Mesenchymal stem cell (in vitro differentiated cells and primary cell): ENCODE data around the gene NR2F1-AS1.

Experiments used
- DNase-seq: peaks from one replicate; pipeline ENCODE4 v3.0.0-alpha.2; 2013
- H2AFZ ChIP-seq: one replicate; pipeline ENCODE4 v1.6.1; 2013; ENCODE audit warnings: low read depth, mild to moderate bottlenecking, control low read depth, inconsistent platforms, low read length, moderate library complexity
- H2AK5ac ChIP-seq: 2 replicates; pipeline ENCODE4 v1.6.1; 2013; ENCODE audit warnings: low read length, moderate library complexity, mild to moderate bottlenecking, inconsistent platforms; ENCODE audit not compliant: severe bottlenecking
- H2BK120ac ChIP-seq: one replicate; pipeline ENCODE4 v1.6.1; 2013; ENCODE audit warnings: low read depth, mild to moderate bottlenecking, inconsistent platforms, low read length, moderate library complexity
- H2BK12ac ChIP-seq, 2 experiments: one replicate each; pipeline ENCODE4 v1.6.1; 2013; ENCODE audit warnings: inconsistent platforms in 2 of 2, low read length in 2 of 2, mild to moderate bottlenecking in 2 of 2, moderate library complexity in 2 of 2, control low read depth in 1 of 2
- H2BK15ac ChIP-seq: one replicate; pipeline ENCODE4 v1.6.1; 2013; ENCODE audit warnings: mild to moderate bottlenecking, low read depth, inconsistent platforms; ENCODE audit not compliant: poor library complexity, severe bottlenecking
- H2BK5ac ChIP-seq: 2 replicates; pipeline ENCODE4 v1.6.1; 2013; ENCODE audit warnings: low read depth, mild to moderate bottlenecking, low read length, control low read depth, inconsistent platforms; ENCODE audit not compliant: poor library complexity, severe bottlenecking
- H3K14ac ChIP-seq, 2 experiments: one replicate each; pipeline ENCODE4 v1.6.1; 2013; ENCODE audit warnings: inconsistent platforms in 2 of 2, low read length in 2 of 2, control low read depth in 1 of 2, mild to moderate bottlenecking in 1 of 2, moderate library complexity in 1 of 2
- H3K18ac ChIP-seq, 2 experiments: one replicate each; pipeline ENCODE4 v1.6.1; 2013; ENCODE audit warnings: inconsistent platforms in 2 of 2, low read length in 2 of 2, control low read depth in 1 of 2, low read depth in 1 of 2, mild to moderate bottlenecking in 1 of 2
- H3K23ac ChIP-seq, 2 experiments: one replicate each; pipeline ENCODE4 v1.6.1; 2013; ENCODE audit warnings: inconsistent platforms in 2 of 2, low read length in 2 of 2, mild to moderate bottlenecking in 2 of 2, moderate library complexity in 2 of 2, control low read depth in 1 of 2
- H3K27ac ChIP-seq: 2 replicates; pipeline ENCODE4 v1.5.1; 2013; ENCODE audit warnings: mild to moderate bottlenecking, moderate library complexity, low read length, control low read depth, inconsistent platforms; ENCODE audit not compliant: poor library complexity, severe bottlenecking
- H3K27me3 ChIP-seq, 2 experiments: 2 replicates each; pipeline versions ENCODE4 v1.6.1 to v1.7.0; 2013; ENCODE audit warnings: low read length in 2 of 2, mild to moderate bottlenecking in 2 of 2, moderate library complexity in 2 of 2, control low read depth in 1 of 2, inconsistent platforms in 1 of 2; ENCODE audit not compliant: control insufficient read depth in 1 of 2, insufficient read depth in 1 of 2
- H3K36me3 ChIP-seq, 2 experiments: 2 replicates each; pipeline versions ENCODE4 v1.6.1 to v1.7.0; 2013; ENCODE audit warnings: low read length in 2 of 2, control low read depth in 1 of 2, inconsistent platforms in 1 of 2, low read depth in 1 of 2, mild to moderate bottlenecking in 1 of 2; ENCODE audit not compliant: insufficient read depth in 2 of 2, control insufficient read depth in 1 of 2
- H3K4ac ChIP-seq, 2 experiments: one replicate each; pipeline ENCODE4 v1.6.1; 2013; ENCODE audit warnings: inconsistent platforms in 2 of 2, low read length in 2 of 2, mild to moderate bottlenecking in 2 of 2, moderate library complexity in 2 of 2, control low read depth in 1 of 2, low read depth in 1 of 2
- H3K4me1 ChIP-seq: 2 replicates; pipeline ENCODE4 v1.6.1; 2013; ENCODE audit warnings: low read depth, low read length, control low read depth; ENCODE audit not compliant: control insufficient read depth, insufficient read depth
- H3K4me2 ChIP-seq: 2 replicates; pipeline ENCODE4 v1.6.1; 2013; ENCODE audit warnings: low read length, mild to moderate bottlenecking, inconsistent platforms; ENCODE audit not compliant: poor library complexity, severe bottlenecking
- H3K4me3 ChIP-seq, 2 experiments: 2 replicates each; pipeline versions ENCODE4 v1.5.1 to v1.7.0; 2013; ENCODE audit warnings: low read length in 2 of 2, mild to moderate bottlenecking in 2 of 2, control low read depth in 1 of 2, low read depth in 1 of 2; ENCODE audit not compliant: insufficient read depth in 1 of 2
- H3K79me1 ChIP-seq: replicated peaks from 2 replicates; pipeline ENCODE4 v1.6.1; 2013; ENCODE audit warnings: mild to moderate bottlenecking, control low read depth, low read length, inconsistent platforms; ENCODE audit not compliant: poor library complexity, severe bottlenecking
- H3K9ac ChIP-seq: 2 replicates; pipeline ENCODE4 v1.7.0; 2013; ENCODE audit warnings: mild to moderate bottlenecking, low read length, moderate library complexity
- H3K9me3 ChIP-seq: 2 replicates; pipeline ENCODE4 v1.7.0; 2013; ENCODE audit warnings: mild to moderate bottlenecking, low read length; ENCODE audit not compliant: control insufficient read depth
- H4K8ac ChIP-seq: one replicate; pipeline ENCODE4 v1.6.1; 2013; ENCODE audit warnings: inconsistent platforms, mild to moderate bottlenecking, low read length, moderate library complexity
- H4K91ac ChIP-seq: one replicate; pipeline ENCODE4 v1.6.1; 2013; ENCODE audit warnings: mild to moderate bottlenecking, low read length, inconsistent platforms
- WGBS: methylation state at CpG from one replicate; pipeline ENCODE4 v1.1.7; 2013; ENCODE audit warnings: mixed read lengths; 5-methylcytosine and 5-hydroxymethylcytosine counted together

NR2F1-AS1 gene

DNA sequence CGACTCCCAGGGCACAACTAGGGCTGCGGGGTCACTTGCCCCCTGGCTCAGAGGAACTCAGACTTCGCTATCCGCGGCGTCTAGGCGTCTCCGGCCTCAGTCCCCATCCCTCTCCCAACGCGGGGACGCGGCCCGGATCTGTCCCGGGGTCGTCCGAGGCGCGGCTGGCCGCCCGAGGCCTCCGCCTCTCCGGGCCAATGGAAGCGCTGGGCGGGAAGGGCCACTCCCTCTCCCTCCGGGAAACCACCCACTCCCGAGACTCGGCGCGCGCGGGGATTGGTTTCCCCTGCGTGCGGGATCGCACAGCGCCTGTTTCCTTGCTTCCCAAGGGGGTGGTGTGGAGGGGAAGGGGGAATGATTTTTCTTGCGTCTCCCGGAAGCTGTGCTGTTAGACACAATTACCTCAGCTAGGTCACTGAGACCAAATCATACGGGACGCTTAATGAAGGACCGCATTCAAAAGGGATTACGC, 40.3 kb upstream of the NR2F1-AS1 start:
- H3K18ac ChIP-seq = peak overlapping the region in 1 of 2 experiments; percentile 84
- H2BK5ac ChIP-seq = no peak overlapping the region
- DNase-seq = peak; percentile 81
- no peak overlapping the region for H2BK120ac ChIP-seq
- no peaks in the 10 kb centered on the region for H3K27me3 ChIP-seq
- H4K91ac ChIP-seq = no peak overlapping the region
- H2BK12ac ChIP-seq = peak overlapping the region in 1 of 2 experiments; percentile 31
- H3K4me1 ChIP-seq = no peaks in the 10 kb centered on the region
- no peak overlapping the region for H2AK5ac ChIP-seq
- H3K27ac ChIP-seq = no peak overlapping the region
- no peak overlapping the region for H3K14ac ChIP-seq
- H3K4me3 ChIP-seq = peak overlapping the region; percentile 73 to 90
- peak overlapping the region; percentile 19 for H4K8ac ChIP-seq
- H3K4ac ChIP-seq = no peak overlapping the region
- peak overlapping the region; percentile 94 for H2AFZ ChIP-seq
- no peak overlapping the region for H3K23ac ChIP-seq
- H3K9ac ChIP-seq = peak overlapping the region; percentile 76
- H2BK15ac ChIP-seq = peak overlapping the region; percentile 29
- under 1% methylated on average over 33 of the region's 41 CpGs for WGBS
- no peaks in the 10 kb centered on the region for H3K36me3 ChIP-seq
- no peaks in the 10 kb centered on the region for H3K79me1 ChIP-seq
- peak overlapping the region; percentile 81 for H3K4me2 ChIP-seq
- H3K9me3 ChIP-seq = no peaks in the 10 kb centered on the region

DNA sequence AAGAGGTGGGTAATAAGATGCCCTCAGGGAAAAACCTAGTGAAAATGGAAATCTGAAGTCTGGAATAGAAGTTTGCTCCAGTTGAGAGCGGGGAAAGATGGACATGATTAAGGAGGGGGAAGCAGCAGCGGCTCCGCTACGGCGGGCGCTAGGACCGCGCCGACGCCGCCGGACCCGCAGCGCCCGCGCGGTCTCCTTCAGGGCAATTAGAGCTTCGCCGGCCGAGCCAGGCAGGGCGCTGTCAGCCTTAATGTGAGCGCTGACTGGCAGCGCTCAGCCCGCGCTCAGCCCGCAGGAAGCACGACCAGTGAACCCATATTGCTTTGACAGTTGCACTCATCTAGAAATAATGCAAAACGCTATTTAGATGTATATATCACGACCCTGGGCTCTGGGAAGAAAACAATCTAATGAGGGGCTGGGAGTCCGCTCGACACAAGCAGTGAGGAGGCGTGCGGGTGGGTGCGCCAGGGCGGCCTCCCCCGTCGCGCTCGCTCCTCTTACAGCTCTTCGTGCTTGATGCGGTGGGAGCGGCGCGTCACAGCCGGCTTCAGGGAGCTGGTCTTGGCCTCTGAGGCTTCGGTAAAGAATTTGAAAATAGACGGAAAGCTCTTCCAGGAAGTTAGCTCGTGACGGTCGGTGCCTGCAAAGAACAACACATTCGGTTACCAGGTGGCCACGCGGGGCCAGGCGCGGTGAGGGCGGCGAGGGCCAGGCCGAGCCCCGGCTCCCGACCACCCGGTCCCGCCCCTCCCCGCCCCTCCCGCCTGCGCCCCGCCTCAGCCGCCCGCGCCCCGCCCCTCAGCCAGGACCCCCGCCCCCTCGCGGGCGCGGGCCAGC, 39.7 kb upstream of the NR2F1-AS1 start:
- Histone ChIP-seq H3K27ac (peak overlapping the region; percentile 49), H3K4me3 (peak overlapping the region; percentile 86 to 90), H3K18ac (peak overlapping the region; percentile 26 to 84)

DNA sequence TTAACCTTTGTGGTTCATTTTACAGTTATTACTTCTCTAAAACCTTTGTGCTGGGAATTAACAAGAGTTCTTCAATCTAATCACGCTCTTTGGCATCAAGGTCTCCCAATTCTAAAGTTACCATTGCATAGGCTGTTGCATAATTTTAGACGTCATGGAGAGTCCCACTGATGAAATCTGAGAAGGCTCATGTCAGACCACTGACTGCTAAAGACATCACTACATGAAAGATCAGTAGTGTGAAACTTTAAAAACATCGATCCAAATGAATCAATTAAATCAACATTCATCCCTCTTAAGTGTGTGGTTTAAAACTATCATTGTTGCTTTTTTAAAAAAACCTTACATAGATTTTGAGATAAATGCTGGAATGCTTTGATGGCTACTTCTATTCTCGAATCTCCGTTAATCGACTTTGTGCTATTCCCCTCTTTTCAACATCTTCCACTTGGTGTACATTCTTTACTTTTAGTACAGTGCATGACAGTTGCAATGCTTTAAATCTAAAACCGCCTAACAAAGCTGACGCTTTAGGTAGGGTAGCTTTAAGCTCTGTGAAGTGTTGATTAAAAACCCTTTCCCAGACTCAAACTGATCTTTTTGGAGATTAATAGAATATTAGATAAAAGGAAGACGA, 35.6 kb upstream of the NR2F1-AS1 start:
- no peak overlapping the region for H3K23ac ChIP-seq

More for the DNA sequence above, 39.7 kb upstream of the NR2F1-AS1 start:
- peak overlapping the region in 1 of 2 experiments; percentile 31 for H2BK12ac ChIP-seq
- peak overlapping the region; percentile 29 for H2BK15ac ChIP-seq
- no peak overlapping the region for H4K91ac ChIP-seq
- H3K9ac ChIP-seq = peak overlapping the region; percentile 88
- DNase-seq = peak; percentile 76
- peak overlapping the region; percentile 19 for H2BK5ac ChIP-seq
- no peak overlapping the region for H4K8ac ChIP-seq
- no peaks in the 10 kb centered on the region for H3K36me3 ChIP-seq
- no peaks in the 10 kb centered on the region for H3K79me1 ChIP-seq
- peak overlapping the region; percentile 94 for H2AFZ ChIP-seq
- H3K4me1 ChIP-seq = no peaks in the 10 kb centered on the region
- H3K27me3 ChIP-seq = no peaks in the 10 kb centered on the region
- H3K4ac ChIP-seq = peak overlapping the region in 1 of 2 experiments; percentile 37
- H3K9me3 ChIP-seq = no peaks in the 10 kb centered on the region
- peak overlapping the region in 1 of 2 experiments; percentile 83 for H3K23ac ChIP-seq
- H3K14ac ChIP-seq = peak overlapping the region in 1 of 2 experiments; percentile 93
- H2BK120ac ChIP-seq = no peak overlapping the region
- no peak overlapping the region for H2AK5ac ChIP-seq
- under 1% methylated on average over 52 of the region's 75 CpGs for WGBS
- peak overlapping the region; percentile 93 for H3K4me2 ChIP-seq

DNA sequence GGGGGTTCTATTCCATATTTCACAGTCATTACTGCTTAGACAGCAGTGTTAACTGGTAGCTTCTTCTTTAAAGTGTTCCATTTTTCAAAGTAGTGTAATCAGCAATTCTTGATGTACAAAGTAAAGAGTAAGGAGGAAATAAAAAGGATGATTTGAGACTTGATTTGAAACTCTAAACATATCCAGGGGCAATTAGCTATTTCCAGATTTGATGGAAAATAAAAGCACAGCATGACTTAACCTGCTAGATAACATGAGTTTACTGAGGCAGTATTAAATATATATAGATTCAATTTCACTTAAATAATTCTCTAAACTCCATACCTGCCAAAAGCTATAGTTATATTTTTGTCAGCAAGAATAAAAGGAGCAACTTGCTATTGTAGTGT, 31.8 kb upstream of the NR2F1-AS1 start:
- H3K79me1 ChIP-seq = no peaks in the 10 kb centered on the region
- H3K18ac ChIP-seq = no peak overlapping the region
- no peak overlapping the region for H2BK120ac ChIP-seq
- no peak overlapping the region for H3K4me2 ChIP-seq
- DNase-seq = no peak
- no peaks in the 10 kb centered on the region for H3K36me3 ChIP-seq
- no peak overlapping the region for H3K27ac ChIP-seq
- no peak overlapping the region for H2BK15ac ChIP-seq
- no peak overlapping the region for H3K23ac ChIP-seq
- H3K9me3 ChIP-seq = no peaks in the 10 kb centered on the region
- H2AFZ ChIP-seq = no peak overlapping the region
- H2AK5ac ChIP-seq = no peak overlapping the region
- no peak overlapping the region for H3K14ac ChIP-seq
- H4K91ac ChIP-seq = no peak overlapping the region
- H3K4me1 ChIP-seq = peaks cover 8% of the 10 kb centered on the region
- H2BK12ac ChIP-seq = no peak overlapping the region
- no peak overlapping the region for H3K4ac ChIP-seq
- no peak overlapping the region for H4K8ac ChIP-seq
- no peak overlapping the region for H2BK5ac ChIP-seq
- H3K27me3 ChIP-seq = peaks cover 49 to 63% of the 10 kb centered on the region in 2 experiments
- no peak overlapping the region for H3K4me3 ChIP-seq
- H3K9ac ChIP-seq = no peak overlapping the region

More for the DNA sequence above, 35.6 kb upstream of the NR2F1-AS1 start:
- peaks cover 15 to 25% of the 10 kb centered on the region in 2 experiments for H3K27me3 ChIP-seq
- H3K4me1 ChIP-seq = peaks cover 7% of the 10 kb centered on the region
- H3K79me1 ChIP-seq = no peaks in the 10 kb centered on the region
- no peak overlapping the region for H4K8ac ChIP-seq
- H2AFZ ChIP-seq = no peak overlapping the region
- H3K9me3 ChIP-seq = no peaks in the 10 kb centered on the region
- H3K4ac ChIP-seq = no peak overlapping the region
- H3K18ac ChIP-seq = no peak overlapping the region
- H3K4me3 ChIP-seq = no peak overlapping the region
- WGBS = 25% methylated on average over 5 of the region's 9 CpGs
- H2BK120ac ChIP-seq = no peak overlapping the region
- H4K91ac ChIP-seq = no peak overlapping the region
- H3K4me2 ChIP-seq = no peak overlapping the region
- H2BK12ac ChIP-seq = no peak overlapping the region
- no peak overlapping the region for H3K27ac ChIP-seq
- H2AK5ac ChIP-seq = no peak overlapping the region
- no peak overlapping the region for H3K14ac ChIP-seq
- DNase-seq = no peak
- no peak overlapping the region for H2BK15ac ChIP-seq
- H2BK5ac ChIP-seq = no peak overlapping the region
- H3K9ac ChIP-seq = no peak overlapping the region
- H3K36me3 ChIP-seq = no peaks in the 10 kb centered on the region
